OCI-LY3 (cell line): ENCODE data around the gene SUSD1.

Experiments used
- H2AFZ ChIP-seq: fragments of 200-600, 300-600 bp; shearing (Covaris generic); 2 replicates; pipeline ENCODE4 v1.6.0; 2014; ENCODE audit warnings: antibody characterized with exemption, low read depth, low read length
- H3K27ac ChIP-seq: fragments of 200-600, 300-600 bp; sonication (generic); 2 replicates; pipeline ENCODE4 v1.5.1; 2014; ENCODE audit warnings: mild to moderate bottlenecking, low read length, moderate library complexity, mixed read lengths
- H3K27me3 ChIP-seq: fragments of 200-600, 300-600 bp; sonication (generic); 2 replicates; pipeline ENCODE4 v1.6.1; 2014; ENCODE audit warnings: low read depth, low read length, mixed read lengths
- H3K36me3 ChIP-seq: fragments of 200-600, 300-600 bp; sonication (generic); replicated peaks from 2 replicates; pipeline ENCODE3; 2014; ENCODE audit warnings: low read depth, low read length, mixed read lengths
- H3K4me1 ChIP-seq: fragments of 300-600, 200-600 bp; sonication (generic); 2 replicates; pipeline ENCODE4 v1.6.1; 2014; ENCODE audit warnings: low read length, mixed read lengths
- H3K4me2 ChIP-seq: fragments of 200-600, 300-600 bp; sonication (generic); 2 replicates; pipeline ENCODE4 v1.6.1; 2014; ENCODE audit warnings: low read length, mixed read lengths
- H3K4me3 ChIP-seq: fragments of 300-600, 200-600 bp; sonication (generic); 2 replicates; pipeline ENCODE4 v1.5.1; 2014; ENCODE audit warnings: antibody characterized with exemption, mild to moderate bottlenecking, low read length, moderate library complexity
- H3K79me2 ChIP-seq: fragments of 300-600, 200-600 bp; shearing (Covaris generic); 2 replicates; pipeline ENCODE4 v1.6.1; 2014; ENCODE audit warnings: mild to moderate bottlenecking, low read length, mixed read lengths
- H3K9ac ChIP-seq: fragments of 300-600, 200-600 bp; shearing (Covaris generic); 2 replicates; pipeline ENCODE4 v1.6.0; 2014; ENCODE audit warnings: mild to moderate bottlenecking, low read length, moderate library complexity
- H3K9me3 ChIP-seq: fragments of 200-600, 300-600 bp; shearing (Covaris generic); 2 replicates; pipeline ENCODE4 v1.6.1; 2014; ENCODE audit warnings: low read length, mixed read lengths; ENCODE audit not compliant: insufficient read depth
- H4K20me1 ChIP-seq: fragments of 200-600, 300-600 bp; sonication (generic); 2 replicates; pipeline ENCODE4 v1.6.1; 2016; ENCODE audit warnings: low read length, mixed read lengths; ENCODE audit not compliant: insufficient read depth
- CTCF ChIP-seq: fragments of 200-600, 300-600 bp; sonication (generic); IDR thresholded peaks from 2 replicates; pipeline ENCODE4 v1.5.1; 2014; ENCODE audit warnings: antibody characterized with exemption, low read length, low read depth
- EZH2phosphoT487 ChIP-seq: fragments of 200-600 bp; shearing (Covaris generic); IDR thresholded peaks from 2 replicates; pipeline ENCODE4 v1.6.1; 2018; ENCODE audit warnings: antibody characterized with exemption, mixed run types, low read depth

SUSD1 gene

GRCh38 chr9:112084334-112084733 lies 90.8 kb downstream of the SUSD1 start:
- no peaks in the 10 kb centered on the region for H3K27me3 ChIP-seq
- H3K4me3 ChIP-seq, result no peak overlapping the region
- no peak overlapping the region for H3K9ac ChIP-seq
- TF ChIP-seq CTCF (no peak), EZH2phosphoT487 (no peak)
- H4K20me1 ChIP-seq, result no peaks in the 10 kb centered on the region
- no peak overlapping the region for H3K27ac ChIP-seq
- peaks cover 4% of the 10 kb centered on the region; the same call in 1 of the 2 replicates for H3K4me1 ChIP-seq
- no peak overlapping the region for H3K4me2 ChIP-seq
- H3K36me3 ChIP-seq, result no peaks in the 10 kb centered on the region
- no peaks in the 10 kb centered on the region for H3K79me2 ChIP-seq
- H2AFZ ChIP-seq, result no peak overlapping the region
- no peaks in the 10 kb centered on the region for H3K9me3 ChIP-seq

GRCh38 chr9:112081918-112082729 lies 93.0 kb downstream of the SUSD1 start:
- H3K36me3 ChIP-seq, result no peaks in the 10 kb centered on the region
- H3K4me1 ChIP-seq, result peaks cover 26% of the 10 kb centered on the region
- H4K20me1 ChIP-seq, result no peaks in the 10 kb centered on the region
- H2AFZ ChIP-seq, result no peak overlapping the region
- no peak overlapping the region for H3K9ac ChIP-seq
- H3K4me2 ChIP-seq, result no peak overlapping the region
- no peaks in the 10 kb centered on the region for H3K9me3 ChIP-seq
- no peaks in the 10 kb centered on the region for H3K27me3 ChIP-seq
- no peak overlapping the region for H3K27ac ChIP-seq
- H3K4me3 ChIP-seq, result no peak overlapping the region
- no peaks in the 10 kb centered on the region for H3K79me2 ChIP-seq
- no peak for TF ChIP-seq CTCF
- no peak for TF ChIP-seq EZH2phosphoT487

GRCh38 chr9:112080831-112081542 lies 94.1 kb downstream of the SUSD1 start:
- TF ChIP-seq CTCF, result no peak
- no peak for TF ChIP-seq EZH2phosphoT487
- no peak overlapping the region for H3K4me2 ChIP-seq
- H3K36me3 ChIP-seq, result no peaks in the 10 kb centered on the region
- no peaks in the 10 kb centered on the region for H4K20me1 ChIP-seq
- H3K79me2 ChIP-seq, result no peaks in the 10 kb centered on the region
- H2AFZ ChIP-seq, result no peak overlapping the region
- peaks cover 37% of the 10 kb centered on the region for H3K4me1 ChIP-seq
- no peak overlapping the region for H3K27ac ChIP-seq
- no peaks in the 10 kb centered on the region for H3K9me3 ChIP-seq
- H3K9ac ChIP-seq, result no peak overlapping the region
- no peaks in the 10 kb centered on the region for H3K27me3 ChIP-seq
- no peak overlapping the region for H3K4me3 ChIP-seq

- H3K27me3 ChIP-seq, result no peaks in the 10 kb centered on the region
- H3K9me3 ChIP-seq, result no peaks in the 10 kb centered on the region
- peaks cover 62% of the 10 kb centered on the region for H3K4me1 ChIP-seq
- H3K79me2 ChIP-seq, result no peaks in the 10 kb centered on the region
- no peaks in the 10 kb centered on the region for H4K20me1 ChIP-seq
- peak overlapping the region; percentile 85 for H3K4me2 ChIP-seq
- H3K9ac ChIP-seq, result peak overlapping the region; percentile 31
- H3K36me3 ChIP-seq, result no peaks in the 10 kb centered on the region
- TF ChIP-seq CTCF (no peak), EZH2phosphoT487 (no peak)
- peak overlapping the region; percentile 61 for H3K4me3 ChIP-seq
- peak overlapping the region; percentile 24 for H3K27ac ChIP-seq
- H2AFZ ChIP-seq, result no peak overlapping the region
Observed at GRCh38 chr9:112078432-112078831, 96.7 kb downstream of the SUSD1 start.
